ENCODE results near the gene SH3BGRL. TPM values are rescaled to one million over a fixed set of nuclear protein-coding genes. Genes with fewer than 3 reads are reported as not detected.

SH3BGRL gene
- total and polyA plus RNA-seq, 10 of the 15 experiments (the other 5 are each of a cell fraction or from before 2014, with no cell fraction given): 75.6 to 178 (median 122) TPM

GRCh38 chrX:81202943-81203342 lies 1.0 kb downstream of the SH3BGRL start:
- CTCF ChIA-PET: interaction anchor here (1.7 to 2.5 kb wide), 5 partner anchors 8 to 393 kb away, joined by 8 to 13 read pairs (median 10); partner anchors contain the start of gene BRWD3
- H3K9me3 ChIP-seq (replicated peaks; ENCODE audit: control insufficient read depth, insufficient read depth, low read length): no peaks in the 10 kb centered on the region
- TF ChIP-seq EZH2 (IDR thresholded peaks at IDR 0.05; ENCODE audit: borderline replicate concordance, control insufficient read depth, low read depth, low read length) (no peak), NFIC (IDR thresholded peaks at IDR 0.05; ENCODE audit: low read depth, low read length) (no peak), ATF7 (IDR thresholded peaks at IDR 0.05; ENCODE audit: low read depth) (0 out of 2 replicates have a peak, but pooled peaks have one; percentile 0)
- no peaks in the 10 kb centered on the region for H3K36me3 ChIP-seq (ENCODE audit: control insufficient read depth in 2 of 2, insufficient read depth in 2 of 2, low read length in 1 of 2)
- H4K20me1 ChIP-seq (ENCODE audit: control insufficient read depth, insufficient read depth): no peaks in the 10 kb centered on the region
- in situ Hi-C loops (cut with MboI): loop anchor here (5.0 kb wide), 1 partner anchor 391 kb away; no protein-coding TSS in a partner anchor
- intact Hi-C loops (cut with micrococcal nuclease; ENCODE audit: unreplicated experiment): loop anchor here (2.0 kb wide), 2 partner anchors 82 to 394 kb away; partner anchors contain the start of gene BRWD3
- DNase-seq (ENCODE audit: low read depth, low spot score): no peak
- peak overlapping the region; percentile 91 for H3K27ac ChIP-seq (ENCODE audit: control insufficient read depth, insufficient read depth)
- H3K9ac ChIP-seq (ENCODE audit: control insufficient read depth, insufficient read depth, low read length): peak overlapping the region; percentile 94
- POLR2A ChIA-PET: interaction anchor here (0.7 to 2.0 kb wide), 4 partner anchors 8 to 394 kb away, joined by 3 to 6 read pairs (median 4); no protein-coding TSS in a partner anchor
- peak; percentile 6 for ATAC-seq
- FAIRE-seq: no peak
- RAD21 ChIA-PET (ENCODE audit: unreplicated experiment): interaction anchor here (1.5 to 1.9 kb wide), 2 partner anchors 82 to 174 kb away, joined by 5 to 8 read pairs; no protein-coding TSS in a partner anchor
- no peaks in the 10 kb centered on the region for H3K27me3 ChIP-seq (replicated peaks in 1 of 2; ENCODE audit: control insufficient read depth in 2 of 2, insufficient read depth in 2 of 2, low read length in 1 of 2)
- peak overlapping the region; percentile 63; the same call in 1 of the 2 replicates for H3K4me3 ChIP-seq
- peak overlapping the region; percentile 64 for H3K4me2 ChIP-seq (ENCODE audit: control insufficient read depth, insufficient read depth)
- H2AFZ ChIP-seq (ENCODE audit: control insufficient read depth, low read depth, low read length): no peak overlapping the region; the same call in 1 of the 2 replicates
- H3K79me2 ChIP-seq (ENCODE audit: control insufficient read depth, insufficient read depth, low read length): peaks cover 50% of the 10 kb centered on the region
- BruUV-seq (replicated peaks): no TSS peak
- SMC1A ChIA-PET (ENCODE audit: uncharacterized antibody, unreplicated experiment): interaction anchor here (1.2 to 2.3 kb wide), 6 partner anchors 48 to 395 kb away, joined by 3 to 7 read pairs (median 5); no protein-coding TSS in a partner anchor
- H3K4me1 ChIP-seq (ENCODE audit: control insufficient read depth, insufficient read depth, low read length): no peaks in the 10 kb centered on the region
- WGBS (ENCODE audit: insufficient coverage, insufficient replicate concordance, low lambda C conversion rate, missing lambda C conversion rate): 5% methylated on average over 1 of the region's 1 CpG

- POLR2A ChIA-PET: interaction anchor here (1.1 kb wide), 1 partner anchor 14 kb away, joined by 3 read pairs; no protein-coding TSS in a partner anchor
These were observed 3.6 kb downstream of the SH3BGRL start for GRCh38 chrX:81205551-81205950.

More at GRCh38 chrX:81205551-81205950, 3.6 kb downstream of the SH3BGRL start:
- intact Hi-C loops (cut with micrococcal nuclease; ENCODE audit: unreplicated experiment): no loop called here
- ATAC-seq (no peak), DNase-seq (ENCODE audit: low read depth, low spot score) (no peak), FAIRE-seq (no peak)
- no peaks in the 10 kb centered on the region; the same call in 2 of the 3 replicates for H3K9me3 ChIP-seq (replicated peaks; ENCODE audit: control insufficient read depth, insufficient read depth, low read length)
- H3K4me1 ChIP-seq (ENCODE audit: control insufficient read depth, insufficient read depth, low read length): no peaks in the 10 kb centered on the region
- CTCF ChIA-PET: interaction anchor here (1.5 to 4.0 kb wide), 2 partner anchors 10 to 172 kb away, joined by 4 to 27 read pairs; no protein-coding TSS in a partner anchor
- no peaks in the 10 kb centered on the region for H3K27me3 ChIP-seq (replicated peaks in 1 of 2; ENCODE audit: control insufficient read depth in 2 of 2, insufficient read depth in 2 of 2, low read length in 1 of 2)
- no peak overlapping the region for H3K4me3 ChIP-seq
- SMC1A ChIA-PET (ENCODE audit: uncharacterized antibody, unreplicated experiment): interaction anchor here (1.3 to 1.7 kb wide), 2 partner anchors 10 to 172 kb away, joined by 3 to 5 read pairs; no protein-coding TSS in a partner anchor
- RAD21 ChIA-PET (ENCODE audit: unreplicated experiment): interaction anchor here (0.9 kb wide), 1 partner anchor 10 kb away, joined by 3 read pairs; no protein-coding TSS in a partner anchor
- H4K20me1 ChIP-seq (ENCODE audit: control insufficient read depth, insufficient read depth): no peaks in the 10 kb centered on the region
- H3K9ac ChIP-seq (ENCODE audit: control insufficient read depth, insufficient read depth, low read length): no peak overlapping the region
- no peaks in the 10 kb centered on the region for H3K36me3 ChIP-seq (ENCODE audit: control insufficient read depth in 2 of 2, insufficient read depth in 2 of 2, low read length in 1 of 2)
- BruUV-seq (replicated peaks): no TSS peak
- in situ Hi-C loops (cut with MboI): no loop called here
- 62% methylated on average over 2 of the region's 2 CpGs for WGBS (ENCODE audit: insufficient coverage, insufficient replicate concordance, low lambda C conversion rate, missing lambda C conversion rate)
- H3K4me2 ChIP-seq (ENCODE audit: control insufficient read depth, insufficient read depth): no peak overlapping the region
- peaks cover 50% of the 10 kb centered on the region for H3K79me2 ChIP-seq (ENCODE audit: control insufficient read depth, insufficient read depth, low read length)
- H3K27ac ChIP-seq (ENCODE audit: control insufficient read depth, insufficient read depth): no peak overlapping the region
- no peak overlapping the region for H2AFZ ChIP-seq (ENCODE audit: control insufficient read depth, low read depth, low read length)
- TF ChIP-seq ZBTB4 (CRISPR knock-in tag; IDR thresholded peaks at IDR 0.05) (no peak), ZZZ3 (IDR thresholded peaks at IDR 0.05; ENCODE audit: control insufficient read depth, insufficient read length, low read depth) (no peak), CHD4 (IDR thresholded peaks at IDR 0.05) (no peak), SMARCA5 (IDR thresholded peaks at IDR 0.05) (no peak), ATF3 (IDR thresholded peaks at IDR 0.05; ENCODE audit: borderline replicate concordance, extremely low read depth, low read depth, low read length) (no peak), BHLHE40 (IDR thresholded peaks at IDR 0.05; ENCODE audit: borderline replicate concordance in 1 of 2, low read depth in 2 of 2, low read length in 1 of 2) (no peak), ZNF384 (IDR thresholded peaks at IDR 0.05; ENCODE audit: borderline replicate concordance, low read depth, low read length) (no peak)
